Colonic mucosa (tissue), 4 donors: ENCODE data around the gene ECM2. TPM values are rescaled to one million over a fixed set of nuclear protein-coding genes. Genes with fewer than 3 reads are reported as not detected.

Source experiments
- DNase-seq: peaks from one replicate; pipeline ENCODE4 v3.0.0-alpha.2; 2020
- H3K27ac ChIP-seq: fragments of 200-600 bp; one replicate; pipeline ENCODE4 v1.8.0; 2021
- H3K27me3 ChIP-seq: fragments of 200-600 bp; one replicate; pipeline ENCODE4 v1.8.0; 2021
- H3K36me3 ChIP-seq: fragments of 200-600 bp; one replicate; pipeline ENCODE4 v1.8.0; 2021
- H3K4me1 ChIP-seq: fragments of 200-600 bp; one replicate; pipeline ENCODE4 v1.8.0; 2021; ENCODE audit warnings: mild to moderate bottlenecking
- H3K4me3 ChIP-seq: fragments of 200-600 bp; one replicate; pipeline ENCODE4 v1.8.0; 2021
- H3K9ac ChIP-seq, 2 donors: one replicate each; pipeline ENCODE4 v1.7.0; 2013; ENCODE audit warnings: control low read depth in 2 of 2, low read depth in 2 of 2, low read length in 2 of 2
- H3K9me3 ChIP-seq: fragments of 200-600 bp; one replicate; pipeline ENCODE4 v1.8.0; 2021
- intact Hi-C: fragments of 100-400 bp; cut with DNase I; formaldehyde crosslinking; loops from one replicate; pipeline ENCODE4 v1.14.1; 2022
- total RNA-seq, 2 donors: library from RNA; stranded (reverse); fragmentation: NEBNext Ultra II Directional in 1 of 2; extraction: Animal tissue kit (Norgen Biotek cat#: 25700) in 1 of 2; gene quantifications; one replicate each; pipeline ENCODE4 v1.2.1, GENCODE V29; 2021
- TF ChIP-seq, protein P1 (sequence below): fragments of 200-600 bp; IDR thresholded peaks from one replicate; pipeline ENCODE4 v1.8.0; 2022; ENCODE audit warnings: antibody characterized with exemption, mild to moderate bottlenecking
- donor health status: healthy.
- donor health status: DM: no; HTN: no; CAD: no.
- donor health status: DM: no; HTN: no; CAD: no.

The ECM2 gene
- total RNA-seq, 2 donors from 2014 or later = 0.30 to 3.8 TPM

DNA sequence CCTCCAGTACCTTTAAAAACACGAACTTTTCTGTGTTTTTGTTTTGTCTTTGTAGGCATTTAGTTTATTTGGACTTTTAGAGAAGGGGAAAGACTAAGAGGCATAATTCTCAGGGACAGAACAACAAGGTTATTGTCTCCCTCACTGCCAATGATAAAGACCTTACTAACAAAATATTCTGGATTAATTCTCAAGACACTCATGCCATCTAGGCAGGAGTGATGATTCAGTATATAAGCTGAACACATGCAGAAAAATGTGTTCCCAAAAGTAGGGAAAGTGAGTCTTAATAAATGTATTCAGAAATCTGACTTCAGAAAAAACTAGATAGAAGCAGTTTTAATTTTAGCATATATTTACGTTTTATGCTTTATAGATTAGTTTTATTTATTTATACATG, 36.1 kb downstream of the ECM2 start:
- H3K27ac ChIP-seq = no peak overlapping the region
- TF ChIP-seq, protein P1, sequence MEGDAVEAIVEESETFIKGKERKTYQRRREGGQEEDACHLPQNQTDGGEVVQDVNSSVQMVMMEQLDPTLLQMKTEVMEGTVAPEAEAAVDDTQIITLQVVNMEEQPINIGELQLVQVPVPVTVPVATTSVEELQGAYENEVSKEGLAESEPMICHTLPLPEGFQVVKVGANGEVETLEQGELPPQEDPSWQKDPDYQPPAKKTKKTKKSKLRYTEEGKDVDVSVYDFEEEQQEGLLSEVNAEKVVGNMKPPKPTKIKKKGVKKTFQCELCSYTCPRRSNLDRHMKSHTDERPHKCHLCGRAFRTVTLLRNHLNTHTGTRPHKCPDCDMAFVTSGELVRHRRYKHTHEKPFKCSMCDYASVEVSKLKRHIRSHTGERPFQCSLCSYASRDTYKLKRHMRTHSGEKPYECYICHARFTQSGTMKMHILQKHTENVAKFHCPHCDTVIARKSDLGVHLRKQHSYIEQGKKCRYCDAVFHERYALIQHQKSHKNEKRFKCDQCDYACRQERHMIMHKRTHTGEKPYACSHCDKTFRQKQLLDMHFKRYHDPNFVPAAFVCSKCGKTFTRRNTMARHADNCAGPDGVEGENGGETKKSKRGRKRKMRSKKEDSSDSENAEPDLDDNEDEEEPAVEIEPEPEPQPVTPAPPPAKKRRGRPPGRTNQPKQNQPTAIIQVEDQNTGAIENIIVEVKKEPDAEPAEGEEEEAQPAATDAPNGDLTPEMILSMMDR = no peak
- no peaks in the 10 kb centered on the region for H3K9me3 ChIP-seq
- H3K4me3 ChIP-seq = no peak overlapping the region
- H3K27me3 ChIP-seq = no peaks in the 10 kb centered on the region
- H3K36me3 ChIP-seq = no peaks in the 10 kb centered on the region
- no peaks in the 10 kb centered on the region for H3K4me1 ChIP-seq
- no peak for DNase-seq
- intact Hi-C loops = loop anchor here (5.0 kb wide), 1 partner anchor 133 kb away; no protein-coding TSS in a partner anchor
- H3K9ac ChIP-seq = no peak overlapping the region

DNA sequence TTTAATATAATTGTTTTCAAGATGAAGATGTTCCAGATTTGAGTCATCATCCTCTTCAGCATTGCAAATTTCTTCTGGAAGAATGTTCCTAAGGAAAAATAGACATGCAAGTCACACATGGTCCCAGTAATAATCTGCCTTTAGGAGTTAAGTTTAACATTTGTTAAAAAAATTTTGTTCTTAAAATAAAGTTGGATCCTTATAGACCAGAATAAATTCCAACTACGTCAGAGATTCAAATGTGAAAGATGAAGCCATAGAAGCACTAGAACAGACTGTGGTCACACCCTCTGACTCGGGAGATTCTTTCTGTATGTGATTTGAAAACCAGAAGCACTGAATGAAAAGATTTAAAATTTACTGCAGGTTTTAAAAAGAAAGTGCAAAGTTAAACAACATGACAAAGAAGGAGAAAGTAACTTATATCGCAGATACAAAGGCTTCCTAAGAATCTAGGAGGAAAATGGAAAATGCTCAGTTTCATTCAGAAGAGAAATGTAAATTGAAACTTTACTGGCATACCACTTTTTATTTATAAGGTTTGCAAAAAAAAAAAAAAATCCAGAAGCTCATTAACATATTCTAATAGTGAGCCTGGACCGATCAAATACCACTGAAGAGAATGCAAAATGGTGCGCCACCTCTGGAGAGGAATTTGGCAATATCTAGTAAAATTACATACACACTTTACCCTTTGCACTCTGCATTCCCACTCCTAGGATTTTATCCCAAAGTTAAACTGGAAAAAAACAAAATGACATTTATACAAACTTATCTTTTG, 39.2 kb downstream of the ECM2 start:
- TF ChIP-seq, protein P1 = no peak
- Histone ChIP-seq H3K27ac (no peak overlapping the region), H3K4me1 (no peaks in the 10 kb centered on the region), H3K4me3 (no peak overlapping the region), H3K9me3 (no peaks in the 10 kb centered on the region), H3K27me3 (no peaks in the 10 kb centered on the region), H3K36me3 (no peaks in the 10 kb centered on the region), H3K9ac (no peak overlapping the region)
- no peak for DNase-seq
- intact Hi-C loops = no loop called here

DNA sequence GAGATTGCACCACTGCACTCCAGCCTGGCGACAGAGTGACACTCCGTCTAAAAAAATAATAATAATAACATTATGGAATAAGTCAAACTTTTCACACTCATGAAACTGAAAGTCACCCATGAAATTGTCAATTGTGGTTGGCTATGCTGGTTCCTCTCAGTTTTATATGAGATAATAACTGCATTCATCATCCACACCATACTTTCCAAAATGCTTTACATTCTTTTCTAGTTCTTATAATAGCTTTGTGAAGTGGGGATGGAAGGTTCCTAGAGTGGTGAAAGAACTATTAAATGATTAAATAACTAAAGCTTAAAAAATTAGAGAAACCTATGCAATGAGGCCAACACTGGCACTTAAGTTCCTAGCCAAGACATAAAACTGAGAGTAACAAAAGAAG, 40.9 kb downstream of the ECM2 start:
- intact Hi-C loops = no loop called here
- TF ChIP-seq, protein P1 = no peak
- no peaks in the 10 kb centered on the region for H3K9me3 ChIP-seq
- no peak overlapping the region for H3K4me3 ChIP-seq
- DNase-seq = no peak
- no peak overlapping the region for H3K9ac ChIP-seq
- no peaks in the 10 kb centered on the region for H3K4me1 ChIP-seq
- no peaks in the 10 kb centered on the region for H3K27me3 ChIP-seq
- no peaks in the 10 kb centered on the region for H3K36me3 ChIP-seq
- H3K27ac ChIP-seq = no peak overlapping the region

DNA sequence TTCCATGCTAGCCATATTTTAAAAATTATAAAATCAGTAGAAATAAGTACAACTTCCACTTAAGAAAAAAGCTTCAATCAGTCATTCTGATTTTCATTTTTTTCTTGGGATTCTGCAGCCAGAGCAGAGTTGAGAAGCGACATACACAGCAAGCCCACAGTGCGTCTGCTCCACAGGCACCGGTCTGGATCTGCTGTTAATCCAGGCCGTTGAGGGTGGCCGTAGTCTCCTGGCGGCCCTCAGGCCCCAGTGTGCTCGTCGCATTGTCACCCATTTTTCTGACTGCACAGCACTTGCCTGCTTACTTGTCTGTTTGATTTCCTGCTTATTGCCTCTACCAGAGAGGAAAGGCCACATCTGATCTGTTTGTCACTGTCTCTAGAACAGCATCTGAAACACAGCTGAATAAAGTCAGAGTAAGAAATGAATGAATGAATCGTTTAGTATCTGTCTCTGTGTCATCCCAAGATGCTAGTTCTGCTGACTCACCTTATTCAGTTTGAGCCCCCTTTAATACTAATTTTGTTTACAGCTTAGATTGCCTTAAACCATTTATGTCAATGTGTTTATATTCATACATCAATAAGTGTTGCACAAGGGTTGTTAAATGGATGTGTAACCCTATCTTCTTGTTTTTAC, 41.9 kb downstream of the ECM2 start:
- intact Hi-C loops = no loop called here
- H3K36me3 ChIP-seq = no peaks in the 10 kb centered on the region
- no peak overlapping the region for H3K9ac ChIP-seq
- no peak for DNase-seq
- H3K4me3 ChIP-seq = no peak overlapping the region
- TF ChIP-seq, protein P1 = no peak
- H3K27ac ChIP-seq = no peak overlapping the region
- no peaks in the 10 kb centered on the region for H3K4me1 ChIP-seq
- H3K9me3 ChIP-seq = no peaks in the 10 kb centered on the region
- H3K27me3 ChIP-seq = no peaks in the 10 kb centered on the region

DNA sequence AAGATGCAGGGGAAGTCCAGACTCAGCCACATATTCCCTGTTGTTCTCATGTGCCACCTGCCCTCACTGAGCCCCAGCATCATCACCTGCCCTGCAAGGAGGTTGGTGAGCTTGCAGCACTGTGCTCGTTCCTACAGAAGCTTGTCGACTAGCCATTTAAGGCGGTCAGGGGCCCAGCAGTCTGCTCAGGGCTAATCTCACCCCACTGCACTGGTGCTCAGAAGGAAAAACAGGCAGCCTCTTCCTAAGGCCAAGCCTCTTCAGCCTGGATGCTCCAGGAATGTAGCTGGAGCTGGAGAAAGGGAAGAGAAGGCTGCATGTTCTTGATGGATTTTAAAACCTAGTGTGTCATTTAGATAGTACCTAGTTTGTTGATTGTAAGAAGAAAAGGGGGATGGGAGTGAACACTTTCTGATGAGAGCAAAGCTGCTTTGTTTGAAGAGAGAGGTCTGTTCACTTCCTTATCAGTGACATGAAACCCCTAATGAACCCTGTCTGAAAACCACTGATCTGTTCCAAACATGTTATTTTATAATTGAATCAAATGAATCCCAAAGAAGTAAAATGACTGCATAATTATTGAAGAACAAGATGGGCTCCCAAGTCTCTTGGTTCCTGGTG, 42.9 kb downstream of the ECM2 start:
- Histone ChIP-seq H3K9ac (no peak overlapping the region), H3K4me3 (no peak overlapping the region), H3K9me3 (no peaks in the 10 kb centered on the region), H3K36me3 (no peaks in the 10 kb centered on the region), H3K27me3 (no peaks in the 10 kb centered on the region), H3K27ac (no peak overlapping the region), H3K4me1 (no peaks in the 10 kb centered on the region)
- intact Hi-C loops = no loop called here
- DNase-seq = no peak
- TF ChIP-seq, protein P1 = no peak
